Osteocyte (in vitro differentiated cells): ENCODE results near the gene PGLYRP4. TPM values are rescaled to one million over a fixed set of nuclear protein-coding genes. Genes with fewer than 3 reads are reported as not detected.

Experiments
- DNase-seq: peaks from one replicate; pipeline ENCODE4 v3.0.0; 2021; ENCODE audit warnings: mixed read lengths; ENCODE audit not compliant: unreplicated experiment; ENCODE audit errors: extremely low spot score
- H3K27ac Mint-ChIP-seq: one replicate; pipeline ENCODE4 v1.8.0; 2021; ENCODE audit warnings: mild to moderate bottlenecking, mixed read lengths; ENCODE audit not compliant: unreplicated experiment
- H3K27me3 Mint-ChIP-seq: one replicate; pipeline ENCODE4 v1.8.0; 2021; ENCODE audit warnings: mixed read lengths; ENCODE audit not compliant: unreplicated experiment
- H3K36me3 Mint-ChIP-seq: one replicate; pipeline ENCODE4 v1.8.0; 2021; ENCODE audit warnings: mixed read lengths; ENCODE audit not compliant: unreplicated experiment
- H3K4me1 Mint-ChIP-seq: one replicate; pipeline ENCODE4 v1.8.0; 2021; ENCODE audit warnings: mixed read lengths; ENCODE audit not compliant: unreplicated experiment
- H3K4me3 Mint-ChIP-seq: one replicate; pipeline ENCODE4 v1.8.0; 2021; ENCODE audit warnings: mild to moderate bottlenecking, moderate library complexity, mixed read lengths; ENCODE audit not compliant: unreplicated experiment
- H3K9me3 Mint-ChIP-seq: one replicate; pipeline ENCODE4 v1.8.0; 2021; ENCODE audit warnings: mixed read lengths; ENCODE audit not compliant: unreplicated experiment
- total RNA-seq: library from RNA; stranded (reverse); gene quantifications from 2 replicates; pipeline ENCODE4 v1.2.1, GENCODE V29; 2021
- TF ChIP-seq, protein P1 (sequence below): fragments of 200-600 bp; sonication (generic); IDR thresholded peaks from 2 replicates; pipeline ENCODE4 v1.5.0; 2021; ENCODE audit warnings: antibody characterized with exemption, mild to moderate bottlenecking, moderate library complexity

PGLYRP4 gene
- total RNA-seq, 1 donor from 2014 or later, result not detected

DNA sequence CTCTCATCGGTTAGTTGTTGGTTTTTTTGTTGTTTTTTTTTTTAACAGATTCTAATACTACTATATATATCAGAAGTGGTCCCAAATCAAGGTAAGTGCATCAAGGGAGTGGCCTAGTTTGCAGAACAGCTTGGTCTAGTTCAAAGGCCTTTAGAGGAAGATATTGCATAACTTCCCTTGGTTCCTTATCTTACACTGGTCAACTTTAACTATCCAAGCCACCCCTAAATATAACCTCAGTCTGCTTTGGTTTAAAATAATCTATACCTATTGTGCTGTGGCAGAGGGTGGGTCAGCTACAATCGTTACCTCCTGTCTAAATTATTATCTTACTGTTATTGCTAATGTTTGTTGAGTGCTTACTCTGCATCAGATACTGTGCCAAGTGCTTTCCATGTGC, 19.9 kb upstream of the PGLYRP4 start:
- no peak overlapping the region for H3K27ac Mint-ChIP-seq
- H3K9me3 Mint-ChIP-seq, result no peaks in the 10 kb centered on the region
- TF ChIP-seq, protein P1, sequence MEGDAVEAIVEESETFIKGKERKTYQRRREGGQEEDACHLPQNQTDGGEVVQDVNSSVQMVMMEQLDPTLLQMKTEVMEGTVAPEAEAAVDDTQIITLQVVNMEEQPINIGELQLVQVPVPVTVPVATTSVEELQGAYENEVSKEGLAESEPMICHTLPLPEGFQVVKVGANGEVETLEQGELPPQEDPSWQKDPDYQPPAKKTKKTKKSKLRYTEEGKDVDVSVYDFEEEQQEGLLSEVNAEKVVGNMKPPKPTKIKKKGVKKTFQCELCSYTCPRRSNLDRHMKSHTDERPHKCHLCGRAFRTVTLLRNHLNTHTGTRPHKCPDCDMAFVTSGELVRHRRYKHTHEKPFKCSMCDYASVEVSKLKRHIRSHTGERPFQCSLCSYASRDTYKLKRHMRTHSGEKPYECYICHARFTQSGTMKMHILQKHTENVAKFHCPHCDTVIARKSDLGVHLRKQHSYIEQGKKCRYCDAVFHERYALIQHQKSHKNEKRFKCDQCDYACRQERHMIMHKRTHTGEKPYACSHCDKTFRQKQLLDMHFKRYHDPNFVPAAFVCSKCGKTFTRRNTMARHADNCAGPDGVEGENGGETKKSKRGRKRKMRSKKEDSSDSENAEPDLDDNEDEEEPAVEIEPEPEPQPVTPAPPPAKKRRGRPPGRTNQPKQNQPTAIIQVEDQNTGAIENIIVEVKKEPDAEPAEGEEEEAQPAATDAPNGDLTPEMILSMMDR, result no peak
- peaks cover 7% of the 10 kb centered on the region for H3K27me3 Mint-ChIP-seq
- H3K36me3 Mint-ChIP-seq, result no peaks in the 10 kb centered on the region
- no peak overlapping the region for H3K4me3 Mint-ChIP-seq
- DNase-seq, result no peak
- H3K4me1 Mint-ChIP-seq, result no peaks in the 10 kb centered on the region

DNA sequence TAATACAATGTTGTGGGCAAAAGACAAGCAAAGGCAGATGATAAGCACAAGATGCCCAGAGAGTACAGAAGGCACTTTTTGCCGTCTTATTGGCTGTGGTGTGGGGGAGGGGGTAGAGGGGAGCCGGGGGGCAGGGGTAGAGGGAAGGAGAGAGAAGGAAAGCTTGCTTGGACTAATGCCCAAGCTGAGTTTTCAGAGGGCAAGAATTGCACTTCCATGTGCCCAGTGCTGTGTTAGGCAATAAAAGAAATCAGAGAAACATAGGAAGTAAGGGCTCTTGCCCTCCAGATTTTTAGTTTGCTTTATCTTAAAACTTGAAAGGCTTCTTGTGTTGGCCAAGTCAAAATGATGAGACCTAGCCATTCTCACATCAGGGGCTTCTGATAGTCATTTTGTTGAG, 18.4 kb upstream of the PGLYRP4 start:
- Mint-ChIP-seq H3K4me3 (no peak overlapping the region), H3K36me3 (no peaks in the 10 kb centered on the region), H3K27ac (no peak overlapping the region), H3K9me3 (no peaks in the 10 kb centered on the region), H3K4me1 (no peaks in the 10 kb centered on the region), H3K27me3 (peaks cover 7% of the 10 kb centered on the region)
- DNase-seq, result no peak
- TF ChIP-seq, protein P1, result no peak

DNA sequence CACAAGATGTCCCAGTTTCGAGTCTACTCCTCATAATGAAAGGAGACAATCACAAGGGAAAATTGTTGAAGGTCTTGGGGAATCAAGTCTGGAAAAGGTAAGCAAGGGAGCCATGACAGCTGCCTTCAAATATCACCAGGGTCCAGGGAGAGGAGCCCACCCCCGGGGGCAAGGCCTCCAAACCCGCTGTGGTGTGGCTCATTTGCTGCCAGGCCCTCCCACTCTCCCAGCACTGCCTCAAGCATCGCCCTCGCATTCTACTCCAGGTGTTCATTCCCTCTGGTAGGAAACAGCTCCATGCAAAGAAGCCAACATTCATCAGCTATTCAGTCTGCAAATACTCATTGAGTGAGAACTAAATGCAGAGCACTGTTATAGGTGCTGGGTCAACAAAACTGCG, 17.6 kb upstream of the PGLYRP4 start:
- peaks cover 7% of the 10 kb centered on the region for H3K27me3 Mint-ChIP-seq
- TF ChIP-seq, protein P1, result no peak
- H3K4me1 Mint-ChIP-seq, result no peaks in the 10 kb centered on the region

DNA sequence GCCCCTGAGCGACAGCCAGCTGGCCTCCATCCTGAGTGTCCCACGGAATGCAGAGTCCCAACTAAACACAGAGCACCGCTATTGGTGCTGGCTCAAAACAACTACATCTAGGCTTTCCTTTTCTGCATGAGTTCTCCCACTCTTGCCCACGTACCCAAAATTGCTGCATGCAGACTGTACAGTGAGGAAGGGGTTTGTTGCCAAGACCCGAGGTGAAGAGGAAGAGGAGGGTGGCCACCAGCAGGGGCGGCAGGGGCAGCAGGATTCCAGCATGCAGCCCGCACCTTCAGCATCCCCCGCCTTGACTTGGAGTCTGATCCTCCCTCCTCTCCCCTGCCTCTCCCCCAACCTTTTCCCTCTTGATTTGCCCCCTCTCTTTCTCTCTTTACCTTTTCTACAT, 17.1 kb upstream of the PGLYRP4 start:
- Mint-ChIP-seq H3K9me3 (no peaks in the 10 kb centered on the region), H3K4me3 (no peak overlapping the region), H3K27ac (no peak overlapping the region), H3K36me3 (no peaks in the 10 kb centered on the region), H3K4me1 (no peaks in the 10 kb centered on the region), H3K27me3 (peaks cover 7% of the 10 kb centered on the region)
- TF ChIP-seq, protein P1, result no peak
- no peak for DNase-seq

More for the DNA sequence above, 17.6 kb upstream of the PGLYRP4 start:
- H3K9me3 Mint-ChIP-seq, result no peaks in the 10 kb centered on the region
- H3K4me3 Mint-ChIP-seq, result no peak overlapping the region
- no peak for DNase-seq
- H3K36me3 Mint-ChIP-seq, result no peaks in the 10 kb centered on the region
- no peak overlapping the region for H3K27ac Mint-ChIP-seq

DNA sequence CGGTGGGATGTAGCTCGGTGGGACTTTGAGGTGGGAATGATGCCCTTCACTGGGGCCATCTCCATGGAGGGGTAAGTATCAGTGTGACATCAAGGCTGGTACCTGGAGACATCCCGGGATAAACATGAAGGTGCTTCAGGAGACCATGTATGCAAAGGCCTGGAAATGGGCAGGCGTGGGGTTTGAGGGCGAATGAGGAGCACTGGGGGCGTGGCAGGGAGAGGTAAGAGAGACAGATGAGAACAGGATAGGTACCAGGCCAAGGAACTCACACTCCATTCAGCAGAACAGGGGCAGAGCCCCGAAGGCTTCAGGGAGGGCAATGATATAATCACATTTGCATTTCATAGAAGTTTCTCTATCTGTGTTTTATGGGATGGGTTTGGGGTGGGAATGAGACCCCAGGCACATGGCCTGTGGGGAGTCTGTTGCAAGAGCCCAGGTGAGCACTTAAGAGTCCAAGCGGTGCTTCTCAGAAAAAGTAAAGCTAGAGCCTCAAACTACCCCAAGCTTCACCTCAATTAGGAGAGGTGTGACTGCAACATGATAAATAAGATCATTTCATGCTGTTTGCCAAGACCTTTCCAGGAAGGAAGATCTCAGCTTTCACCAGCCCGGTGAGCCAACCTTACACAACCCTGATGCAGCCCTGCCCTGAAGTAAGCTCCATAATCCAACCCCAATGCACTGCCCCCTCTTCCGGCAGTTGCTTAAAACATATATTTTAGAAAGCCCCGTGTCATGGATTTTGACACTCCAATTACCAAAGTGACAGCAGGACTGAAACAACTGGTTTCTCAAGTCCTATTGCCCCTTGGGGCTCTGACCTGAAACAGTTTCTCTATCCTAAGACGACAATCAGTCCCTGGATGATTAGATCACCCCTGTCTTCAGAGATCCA, 16.4 kb upstream of the PGLYRP4 start:
- no peaks in the 10 kb centered on the region for H3K9me3 Mint-ChIP-seq
- H3K36me3 Mint-ChIP-seq, result no peaks in the 10 kb centered on the region
- DNase-seq, result no peak
- H3K4me3 Mint-ChIP-seq, result no peak overlapping the region
- TF ChIP-seq, protein P1, result no peak
- H3K27ac Mint-ChIP-seq, result no peak overlapping the region
- H3K27me3 Mint-ChIP-seq, result peaks cover 7% of the 10 kb centered on the region
- H3K4me1 Mint-ChIP-seq, result no peaks in the 10 kb centered on the region
